HepG2 (cell line): ENCODE data around the gene PNMA8C. TPM values are rescaled to one million over a fixed set of nuclear protein-coding genes. Genes with fewer than 3 reads are reported as not detected.

ENCODE experiments used
- ATAC-seq: fragments of 200-7000 bp; cut with Tn5 transposase; 3 replicates; pipeline ENCODE4 v1.9.1; 2020; ENCODE audit warnings: mild to moderate bottlenecking, moderate library complexity
- BruUV-seq: library from RNA; stranded (reverse); fragments of 400-500 nt; replicated peaks from 2 replicates; lab custom pipeline; 2021; lab: Mats Ljungman, UMichigan
- CTCF ChIA-PET: fragments of 300-600 bp; formaldehyde crosslinking; extraction: SDS; loops from one replicate; lab custom pipeline; 2021; ENCODE audit warnings: low total read pairs, inconsistent platforms, low intra/inter-chr PET ratio; lab: Yijun Ruan, JAX
- POLR2A ChIA-PET: fragments of 350-600 bp; sonication (Branson Sonifier 250); formaldehyde crosslinking; loops from one replicate; lab custom pipeline; 2020; ENCODE audit warnings: antibody characterized with exemption, inconsistent platforms; lab: Yijun Ruan, JAX
- DNase-seq: peaks from one replicate; pipeline ENCODE4 v3.0.0-alpha.2; 2015; ENCODE audit warnings: low spot score
- FAIRE-seq: peaks from 3 replicates; lab custom pipeline; 2011; peaks lifted over from hg19 to GRCh38; lab: Jason Lieb, UNC
- H2AFZ ChIP-seq: one replicate; pipeline ENCODE4 v1.6.1; 2011; ENCODE audit warnings: low read length, inconsistent platforms
- H3K27ac ChIP-seq: fragments of 300-600 bp; 3 replicates; pipeline ENCODE4 v1.8.0; 2011; ENCODE audit warnings: mixed run types, mild to moderate bottlenecking, mixed read lengths, low read length, inconsistent platforms; ENCODE audit not compliant: insufficient read depth; ENCODE audit errors: extremely low read length
- H3K27me3 ChIP-seq, 2 experiments: fragments of 200-600 bp in 1 of 2; 2 replicates in 1 of 2; 3 replicates in 1 of 2; pipeline versions ENCODE4 v1.6.0 to v1.8.0; 2011; ENCODE audit warnings: low read length in 2 of 2, mild to moderate bottlenecking in 2 of 2, moderate library complexity in 2 of 2, inconsistent platforms in 1 of 2; ENCODE audit not compliant: insufficient read depth in 2 of 2, control insufficient read depth in 1 of 2
- H3K36me3 ChIP-seq, 2 experiments: fragments of 200-600 bp in 1 of 2; replicated peaks in 1 of 2; 2 replicates in 1 of 2; 3 replicates in 1 of 2; pipeline versions ENCODE4 v1.5.1 to v1.8.0; 2011; ENCODE audit warnings: low read length in 2 of 2, inconsistent platforms in 1 of 2; ENCODE audit not compliant: insufficient read depth in 2 of 2, control insufficient read depth in 1 of 2
- H3K4me1 ChIP-seq: 2 replicates; pipeline ENCODE4 v1.5.1; 2012; ENCODE audit warnings: low read length, inconsistent platforms; ENCODE audit not compliant: insufficient read depth
- H3K4me2 ChIP-seq: 2 replicates; pipeline ENCODE4 v1.6.0; 2011; ENCODE audit warnings: low read depth, low read length, inconsistent platforms
- H3K4me3 ChIP-seq, 3 experiments: fragments of 200-600 bp in 1 of 3; sonication (generic), shearing (Covaris generic) in 1 of 3; replicated peaks in 1 of 3; 2 replicates each; pipeline ENCODE4 v1.5.1; 2011 to 2016; ENCODE audit warnings: low read length in 3 of 3, inconsistent platforms in 2 of 3, low read depth in 2 of 3, mild to moderate bottlenecking in 2 of 3, control low read depth in 1 of 3, mixed read lengths in 1 of 3; ENCODE audit not compliant: insufficient read depth in 1 of 3
- H3K79me2 ChIP-seq: one replicate; pipeline ENCODE4 v1.6.1; 2011; ENCODE audit warnings: low read length, inconsistent platforms; ENCODE audit not compliant: insufficient read depth
- H3K9ac ChIP-seq: 2 replicates; pipeline ENCODE4 v1.6.0; 2011; ENCODE audit warnings: mild to moderate bottlenecking, low read depth, low read length, inconsistent platforms; ENCODE audit not compliant: insufficient read depth
- H3K9me3 ChIP-seq: 2 replicates; pipeline ENCODE4 v1.5.1; 2012; ENCODE audit warnings: mild to moderate bottlenecking, low read length
- H4K20me1 ChIP-seq: 2 replicates; pipeline ENCODE4 v1.6.0; 2011; ENCODE audit warnings: inconsistent platforms, mild to moderate bottlenecking, low read length, moderate library complexity; ENCODE audit not compliant: insufficient read depth
- BHLHE40 ChIP-seq: IDR thresholded peaks from 2 replicates; pipeline ENCODE4 v1.6.1; 2011; ENCODE audit warnings: low read length, improper control_type of control experiment
- DNMT3B ChIP-seq: conservative IDR thresholded peaks from 2 replicates; pipeline ENCODE4 v1.6.1; 2016; ENCODE audit warnings: missing biosample characterization, control low read depth
- ESRRA ChIP-seq: sonication (generic); formaldehyde crosslinking; IDR thresholded peaks from 2 replicates; pipeline ENCODE4 v1.5.1; 2020; ENCODE audit warnings: mild to moderate bottlenecking, low read depth, missing genetic modification reagents
- ETV5 ChIP-seq: IDR thresholded peaks from 2 replicates; pipeline ENCODE4 v1.6.1; 2018; ENCODE audit warnings: missing biosample characterization, missing genetic modification reagents, inconsistent platforms, borderline replicate concordance
- HHEX ChIP-seq: IDR thresholded peaks from 2 replicates; pipeline ENCODE4 v1.6.1; 2016; ENCODE audit warnings: control low read depth
- SOX13 ChIP-seq, 3 experiments: fragments of 450-650 bp in 1 of 3; sonication (generic) in 1 of 3; formaldehyde crosslinking in 1 of 3; IDR thresholded peaks in 2 of 3; conservative IDR thresholded peaks in 1 of 3; 2 replicates each; pipeline versions ENCODE4 v1.5.0 to v1.6.1; 2016 to 2020; ENCODE audit warnings: antibody characterized with exemption in 1 of 3, mild to moderate bottlenecking in 1 of 3, missing compliant biosample characterization in 1 of 3, missing genetic modification reagents in 1 of 3, moderate library complexity in 1 of 3
- SP2 ChIP-seq: sonication (generic); formaldehyde crosslinking; IDR thresholded peaks from 2 replicates; pipeline ENCODE4 v1.5.1; 2020; ENCODE audit warnings: mild to moderate bottlenecking, missing genetic modification reagents
- ZFP37 ChIP-seq: sonication (generic); formaldehyde crosslinking; IDR thresholded peaks from 2 replicates; pipeline ENCODE4 v1.4.0; 2020; ENCODE audit warnings: missing genetic modification reagents, borderline replicate concordance
- ZNF264 ChIP-seq: sonication (generic); formaldehyde crosslinking; IDR thresholded peaks from 2 replicates; pipeline ENCODE4 v1.4.0; 2020; ENCODE audit warnings: missing genetic modification reagents
- ZNF44 ChIP-seq: sonication (generic); formaldehyde crosslinking; IDR thresholded peaks from 2 replicates; pipeline ENCODE4 v1.5.1; 2020; ENCODE audit warnings: mild to moderate bottlenecking, missing genetic modification reagents
- ZNF451 ChIP-seq: sonication (generic); formaldehyde crosslinking; IDR thresholded peaks from 2 replicates; pipeline ENCODE4 v1.5.0; 2020; ENCODE audit warnings: mild to moderate bottlenecking, missing genetic modification reagents
- WGBS: methylation state at CpG from one replicate; pipeline ENCODE4 v1.1.6; 2017; ENCODE audit warnings: low lambda C conversion rate; 5-methylcytosine and 5-hydroxymethylcytosine counted together
- in situ Hi-C: cut with HindIII; loops from 2 replicates; pipeline ENCODE4 v1.10.0; 2017; ENCODE audit warnings: low pct_unique_long_range_greater_than_20kb; ENCODE audit not compliant: extremely low pct_ligation_motif_present
- intact Hi-C: fragments of 100-400 bp; cut with micrococcal nuclease; formaldehyde crosslinking; loops from one replicate; pipeline ENCODE4 v1.10.0; 2022; ENCODE audit not compliant: unreplicated experiment
- polyA plus RNA-seq, 8 experiments: library from polyadenylated mRNA; depleted of rRNA in 3 of 8; stranded (reverse) in 7 of 8; unstranded in 1 of 8; fragments of >200 nt; fragmentation: Illumina TruSeq in 4 of 8; extraction: Trizol in 4 of 8; gene quantifications; 2 replicates each; pipeline versions ENCODE4 v1.2.1 to v1.2.3, GENCODE V29; 2011 to 2016; ENCODE audit warnings: low read depth in 4 of 8, missing spikeins in 1 of 8, mixed read lengths in 1 of 8; ENCODE audit not compliant: insufficient read depth in 1 of 8
- total RNA-seq, 5 experiments: library from RNA; depleted of rRNA; stranded (reverse); fragments of >200 nt; fragmentation: Illumina TruSeq; extraction: Trizol; gene quantifications; 2 replicates each; pipeline ENCODE4 v1.2.3, GENCODE V29; 2016; ENCODE audit warnings: low read depth in 1 of 5
- TF ChIP-seq, protein P1 (sequence below), 2 experiments: fragments of 450-650 bp in 1 of 2; sonication (generic) in 1 of 2; formaldehyde crosslinking; IDR thresholded peaks; 2 replicates each; pipeline versions ENCODE4 v1.5.0 to v1.8.0; 2020 to 2022; ENCODE audit warnings: mild to moderate bottlenecking in 1 of 2, missing genetic modification reagents in 1 of 2
- TF ChIP-seq, protein P2 (sequence below): sonication (generic); formaldehyde crosslinking; IDR thresholded peaks from 2 replicates; pipeline ENCODE4 v1.4.0; 2020; ENCODE audit warnings: missing genetic modification reagents
- TF ChIP-seq, protein P3 (sequence below): sonication (generic); formaldehyde crosslinking; IDR thresholded peaks from 2 replicates; pipeline ENCODE4 v1.4.0; 2020; ENCODE audit warnings: missing genetic modification reagents

Gene PNMA8C
- total and polyA plus RNA-seq, 2 of the 13 experiments (the other 11 are each of a cell fraction or from before 2014, with no cell fraction given), result not detected

DNA sequence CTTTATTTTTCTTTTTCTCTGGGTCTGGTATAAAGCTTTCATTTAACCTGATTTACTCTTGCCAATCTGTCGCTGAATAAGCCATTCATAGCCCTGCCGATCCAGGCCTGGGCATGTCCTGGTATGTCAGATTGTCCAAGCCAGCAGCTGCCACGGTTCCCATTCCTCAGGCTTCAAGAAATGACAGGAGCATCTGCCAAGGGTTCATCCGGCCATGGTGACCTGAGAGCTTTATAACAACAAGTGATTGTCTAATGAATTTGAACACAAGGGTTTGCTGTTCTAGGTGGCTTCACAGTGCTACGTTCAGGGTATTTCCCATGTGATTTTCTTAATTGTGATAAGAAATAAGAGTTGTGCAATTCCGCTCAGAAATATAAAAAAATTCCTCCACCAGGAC lies 22.6 kb upstream of the PNMA8C start:
- H3K36me3 ChIP-seq, result no peaks in the 10 kb centered on the region
- H3K27ac ChIP-seq, result no peak overlapping the region
- no peak overlapping the region for H3K4me2 ChIP-seq
- in situ Hi-C loops (no loop called here), intact Hi-C loops (no loop called here)
- H4K20me1 ChIP-seq, result no peaks in the 10 kb centered on the region
- 14% methylated on average over 6 of the region's 6 CpGs for WGBS
- TF ChIP-seq ESRRA, result no peak
- TF ChIP-seq ETV5 (CRISPR knock-in tag), result no peak
- TF ChIP-seq, protein P1, sequence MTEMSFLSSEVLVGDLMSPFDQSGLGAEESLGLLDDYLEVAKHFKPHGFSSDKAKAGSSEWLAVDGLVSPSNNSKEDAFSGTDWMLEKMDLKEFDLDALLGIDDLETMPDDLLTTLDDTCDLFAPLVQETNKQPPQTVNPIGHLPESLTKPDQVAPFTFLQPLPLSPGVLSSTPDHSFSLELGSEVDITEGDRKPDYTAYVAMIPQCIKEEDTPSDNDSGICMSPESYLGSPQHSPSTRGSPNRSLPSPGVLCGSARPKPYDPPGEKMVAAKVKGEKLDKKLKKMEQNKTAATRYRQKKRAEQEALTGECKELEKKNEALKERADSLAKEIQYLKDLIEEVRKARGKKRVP (CRISPR knock-in tag; IDR thresholded peaks at IDR 0.05), result no peak
- TF ChIP-seq ZNF451 (CRISPR knock-in tag), result no peak
- no peak for TF ChIP-seq HHEX (CRISPR knock-in tag)
- no peak for TF ChIP-seq BHLHE40
- no peak for TF ChIP-seq ZFP37 (CRISPR knock-in tag)
- TF ChIP-seq SOX13 (IDR thresholded peaks at IDR 0.05), result no peak
- TF ChIP-seq SOX13 (CRISPR knock-in tag; conservative IDR thresholded peaks at IDR 0.05 in 1 of 2, IDR thresholded peaks at IDR 0.05 in 1 of 2), result no peak
- TF ChIP-seq, protein P2, sequence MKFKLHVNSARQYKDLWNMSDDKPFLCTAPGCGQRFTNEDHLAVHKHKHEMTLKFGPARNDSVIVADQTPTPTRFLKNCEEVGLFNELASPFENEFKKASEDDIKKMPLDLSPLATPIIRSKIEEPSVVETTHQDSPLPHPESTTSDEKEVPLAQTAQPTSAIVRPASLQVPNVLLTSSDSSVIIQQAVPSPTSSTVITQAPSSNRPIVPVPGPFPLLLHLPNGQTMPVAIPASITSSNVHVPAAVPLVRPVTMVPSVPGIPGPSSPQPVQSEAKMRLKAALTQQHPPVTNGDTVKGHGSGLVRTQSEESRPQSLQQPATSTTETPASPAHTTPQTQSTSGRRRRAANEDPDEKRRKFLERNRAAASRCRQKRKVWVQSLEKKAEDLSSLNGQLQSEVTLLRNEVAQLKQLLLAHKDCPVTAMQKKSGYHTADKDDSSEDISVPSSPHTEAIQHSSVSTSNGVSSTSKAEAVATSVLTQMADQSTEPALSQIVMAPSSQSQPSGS (CRISPR knock-in tag), result no peak
- no peak for TF ChIP-seq ZNF264
- no peak for TF ChIP-seq SP2 (CRISPR knock-in tag)
- no peak for TF ChIP-seq ZNF44 (CRISPR knock-in tag)
- TF ChIP-seq, protein P3, sequence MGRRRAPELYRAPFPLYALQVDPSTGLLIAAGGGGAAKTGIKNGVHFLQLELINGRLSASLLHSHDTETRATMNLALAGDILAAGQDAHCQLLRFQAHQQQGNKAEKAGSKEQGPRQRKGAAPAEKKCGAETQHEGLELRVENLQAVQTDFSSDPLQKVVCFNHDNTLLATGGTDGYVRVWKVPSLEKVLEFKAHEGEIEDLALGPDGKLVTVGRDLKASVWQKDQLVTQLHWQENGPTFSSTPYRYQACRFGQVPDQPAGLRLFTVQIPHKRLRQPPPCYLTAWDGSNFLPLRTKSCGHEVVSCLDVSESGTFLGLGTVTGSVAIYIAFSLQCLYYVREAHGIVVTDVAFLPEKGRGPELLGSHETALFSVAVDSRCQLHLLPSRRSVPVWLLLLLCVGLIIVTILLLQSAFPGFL (CRISPR knock-in tag), result no peak
- TF ChIP-seq DNMT3B, result no peak
- BruUV-seq, result no TSS peak
- no peaks in the 10 kb centered on the region for H3K27me3 ChIP-seq
- H3K79me2 ChIP-seq, result no peaks in the 10 kb centered on the region
- CTCF ChIA-PET, result no interaction called here
- FAIRE-seq (no peak), ATAC-seq (no peak), DNase-seq (no peak)
- H3K4me1 ChIP-seq, result no peaks in the 10 kb centered on the region
- H3K9me3 ChIP-seq, result no peaks in the 10 kb centered on the region
- POLR2A ChIA-PET, result no interaction called here
- H3K9ac ChIP-seq, result no peak overlapping the region
- H2AFZ ChIP-seq, result no peak overlapping the region
- no peak overlapping the region for H3K4me3 ChIP-seq
